ENCODE measurements around the gene ORC4. TPM values are rescaled to one million over a fixed set of nuclear protein-coding genes. Genes with fewer than 3 reads are reported as not detected.

Gene ORC4
- total and polyA plus RNA-seq, 2 donors (not counting 3 experiments of a cell fraction or from before 2014, with no cell fraction given), result 25.2 to 27.0 TPM

GRCh38 chr2:148022351-148022750 lies 1.8 kb upstream of the ORC4 start:
- BruUV-seq (replicated peaks), result no TSS peak
- POLR2A ChIA-PET, result no interaction called here

More at GRCh38 chr2:148022351-148022750, 1.8 kb upstream of the ORC4 start:
- Histone ChIP-seq H3K27ac (ENCODE audit: insufficient read depth, low read depth, low read length) (no peak overlapping the region), H3K36me3 (ENCODE audit: control insufficient read depth in 2 of 2, extremely low read depth in 1 of 2, insufficient read depth in 2 of 2, low read length in 2 of 2) (no peaks in the 10 kb centered on the region), H3K4me3 (replicated peaks in 1 of 3; ENCODE audit: insufficient read depth in 1 of 3, low read depth in 1 of 3, low read length in 3 of 3) (peak overlapping the region; percentile 77 to 88 (median 88)), H3K79me2 (ENCODE audit: control insufficient read depth, insufficient read depth, low read length) (peaks cover 64% of the 10 kb centered on the region), H2AFZ (ENCODE audit: low read depth, low read length) (no peak overlapping the region), H3K9me3 (replicated peaks; ENCODE audit: control insufficient read depth, insufficient read depth, low read length) (no peaks in the 10 kb centered on the region), H3K4me2 (ENCODE audit: insufficient read depth, low read length) (peak overlapping the region; percentile 99), H3K4me1 (ENCODE audit: control insufficient read depth, extremely low read depth, insufficient read depth, low read length) (peaks cover 25% of the 10 kb centered on the region), H3K9ac (replicated peaks; ENCODE audit: extremely low read depth, insufficient read depth, low read length) (peak overlapping the region; percentile 91), H3K27me3 (ENCODE audit: control insufficient read depth in 2 of 2, insufficient read depth in 2 of 2, low read length in 2 of 2) (no peaks in the 10 kb centered on the region), H3K9me1 (replicated peaks; ENCODE audit: control insufficient read depth, extremely low read depth, insufficient read depth, low read length) (no peaks in the 10 kb centered on the region), H4K20me1 (replicated peaks; ENCODE audit: control insufficient read depth, extremely low read depth, insufficient read depth, low read length) (no peaks in the 10 kb centered on the region)
- dilution Hi-C loops (cut with MboI; ENCODE audit: extremely low pct_ligation_motif_present, low sequenced_read_pairs) (no loop called here), intact Hi-C loops (cut with micrococcal nuclease) (no loop called here)
- FAIRE-seq (no peak), DNase-seq (ENCODE audit: low read depth, low spot score) (peak; percentile 18)
- CTCF ChIA-PET, result interaction anchor here (0.8 to 4.9 kb wide), 3 partner anchors 10 to 1551 kb away, joined by 3 to 59 read pairs (median 4); no protein-coding TSS in a partner anchor
- TF ChIP-seq POLR2A (IDR thresholded peaks at IDR 0.05; ENCODE audit: low read depth, low read length), result no peak
- TF ChIP-seq FOS (IDR thresholded peaks at IDR 0.05; ENCODE audit: borderline replicate concordance, insufficient read depth, low read length), result no peak
- no peak for TF ChIP-seq CTCF (IDR thresholded peaks at IDR 0.05; ENCODE audit: extremely low read depth in 1 of 2, insufficient read depth in 1 of 2, low read depth in 1 of 2, low read length in 2 of 2)
- TF ChIP-seq MAX (IDR thresholded peaks at IDR 0.05; ENCODE audit: insufficient read depth, insufficient read length), result no peak
- no peak for TF ChIP-seq POLR2AphosphoS5 (IDR thresholded peaks at IDR 0.05; ENCODE audit: insufficient read depth, low read depth, low read length)
- no peak for TF ChIP-seq EZH2 (IDR thresholded peaks at IDR 0.05; ENCODE audit: borderline replicate concordance, low read depth, low read length, severe bottlenecking)
- no peak for TF ChIP-seq MYC (IDR thresholded peaks at IDR 0.05; ENCODE audit: low read depth, low read length)
- no peak for TF ChIP-seq JUN (IDR thresholded peaks at IDR 0.05; ENCODE audit: borderline replicate concordance, insufficient read depth, insufficient read length, low read depth)
- no peak for TF ChIP-seq GATA2 (IDR thresholded peaks at IDR 0.05; ENCODE audit: insufficient read depth, insufficient read length, low read depth, low read length)

Measured in endothelial cell of umbilical vein (primary cell).